Measurements from ENCODE around the gene MAGI1. TPM values are rescaled to one million over a fixed set of nuclear protein-coding genes. Genes with fewer than 3 reads are reported as not detected.

MAGI1 gene
- total RNA-seq, 4 donors from 2014 or later, result 42.4 to 71.6 (median 50.2) TPM

- WGBS, 2 donors, result 93 to 96% methylated on average over 3 of the region's 3 CpGs
- no peak for TF ChIP-seq CTCF (IDR thresholded peaks at IDR 0.05)
- no peak for TF ChIP-seq POLR2A (IDR thresholded peaks at IDR 0.05)
- no peak overlapping the region for H3K4me3 ChIP-seq (ENCODE audit: low read depth, poor library complexity, severe bottlenecking)
- DNase-seq (ENCODE audit: low spot score in 2 of 2), result no peak
- intact Hi-C loops (cut with DNase I; ENCODE audit: low total_unique reads), result no loop called here
These were observed 229.9 kb downstream of the MAGI1 start for GRCh38 chr3:65808824-65809223.

- no peak for DNase-seq (ENCODE audit: low spot score in 2 of 2)
- intact Hi-C loops (cut with DNase I; ENCODE audit: low total_unique reads), result no loop called here
- H3K4me3 ChIP-seq (ENCODE audit: low read depth, poor library complexity, severe bottlenecking), result no peak overlapping the region
- TF ChIP-seq POLR2A (IDR thresholded peaks at IDR 0.05) (no peak), CTCF (IDR thresholded peaks at IDR 0.05) (no peak)
- whole genome bisulfite sequencing, 2 donors, result 80 to 86% methylated on average over 6 of the region's 6 CpGs
These were observed 230.3 kb downstream of the MAGI1 start for GRCh38 chr3:65808407-65808806.

DNA sequence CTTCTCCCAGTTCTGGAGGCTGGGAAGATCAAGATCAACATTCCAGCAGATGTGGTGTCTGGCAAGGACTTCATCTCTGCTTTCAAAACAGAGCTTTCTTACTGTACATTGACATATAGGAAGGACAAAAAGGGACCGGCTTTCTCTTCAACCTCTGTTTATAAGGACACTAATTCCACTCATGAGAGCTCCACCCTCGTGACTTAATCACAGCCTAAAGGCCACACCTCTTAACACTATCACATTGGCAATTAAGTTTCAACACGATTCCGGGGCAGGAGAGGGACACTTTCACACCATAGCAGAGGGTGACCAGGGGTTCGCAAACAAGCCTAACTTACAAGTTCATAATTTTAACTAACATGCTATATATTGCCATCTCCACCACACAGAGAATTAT, 231.5 kb downstream of the MAGI1 start:
- intact Hi-C loops (cut with DNase I; ENCODE audit: low total_unique reads), result no loop called here

GRCh38 chr3:65806600-65806999, 232.1 kb downstream of the MAGI1 start:
- DNase-seq (ENCODE audit: low spot score in 2 of 2), result no peak
- H3K4me3 ChIP-seq (ENCODE audit: low read depth, poor library complexity, severe bottlenecking), result no peak overlapping the region
- TF ChIP-seq POLR2A (IDR thresholded peaks at IDR 0.05), result no peak
- no peak for TF ChIP-seq CTCF (IDR thresholded peaks at IDR 0.05)
- 69 to 72% methylated on average over 1 of the region's 1 CpG for WGBS, 2 donors
- intact Hi-C loops (cut with DNase I; ENCODE audit: low total_unique reads), result no loop called here

More for the DNA sequence above, 231.5 kb downstream of the MAGI1 start:
- DNase-seq (ENCODE audit: low spot score in 2 of 2), result no peak
- no peak overlapping the region for H3K4me3 ChIP-seq (ENCODE audit: low read depth, poor library complexity, severe bottlenecking)
- no peak for TF ChIP-seq POLR2A (IDR thresholded peaks at IDR 0.05)
- no peak for TF ChIP-seq CTCF (IDR thresholded peaks at IDR 0.05)
- WGBS, 2 donors, result 89 to 95% methylated on average over 5 of the region's 5 CpGs

DNA sequence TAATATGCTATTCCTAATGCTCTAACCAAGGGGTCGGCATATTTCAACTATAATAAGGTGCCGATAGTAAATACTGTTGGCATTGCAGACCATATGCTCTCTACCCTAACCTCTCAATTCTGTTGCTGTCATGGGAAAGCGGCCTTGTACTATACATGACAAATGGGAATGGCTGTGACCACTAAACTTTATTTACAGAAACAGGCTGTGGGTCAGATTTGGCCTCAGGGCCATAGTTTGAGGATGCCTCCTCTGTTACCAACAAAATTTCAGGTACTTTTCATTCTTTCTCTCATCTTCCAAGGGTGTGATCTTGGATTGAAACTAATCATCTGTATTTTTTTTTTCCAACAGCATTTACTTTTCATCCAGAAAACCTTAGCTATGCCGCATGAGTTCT, 242.0 kb downstream of the MAGI1 start:
- DNase-seq (ENCODE audit: low spot score in 2 of 2), result no peak
- H3K4me3 ChIP-seq (ENCODE audit: low read depth, poor library complexity, severe bottlenecking), result no peak overlapping the region
- intact Hi-C loops (cut with DNase I; ENCODE audit: low total_unique reads), result no loop called here
- TF ChIP-seq POLR2A (IDR thresholded peaks at IDR 0.05) (no peak), CTCF (IDR thresholded peaks at IDR 0.05) (no peak)
- 93 to 94% methylated on average over 4 of the region's 4 CpGs for WGBS, 2 donors

GRCh38 chr3:65795166-65795565, 243.6 kb downstream of the MAGI1 start:
- H3K4me3 ChIP-seq (ENCODE audit: low read depth, poor library complexity, severe bottlenecking), result no peak overlapping the region
- intact Hi-C loops (cut with DNase I; ENCODE audit: low total_unique reads), result no loop called here
- no peak for TF ChIP-seq POLR2A (IDR thresholded peaks at IDR 0.05)
- no peak for TF ChIP-seq CTCF (IDR thresholded peaks at IDR 0.05)
- 85 to 90% methylated on average over 2 of the region's 2 CpGs for WGBS, 2 donors
- no peak for DNase-seq (ENCODE audit: low spot score in 2 of 2)

Data from lower leg skin (tissue), 4 donors.